ENCODE results near the gene MIXL1.

The MIXL1 gene

GRCh38 chr1:226204198-226204597, 19.3 kb upstream of the MIXL1 start:
- DNase-seq (ENCODE audit: low read depth) = no peak
- TF ChIP-seq CTCF (conservative IDR thresholded peaks at IDR 0.05; ENCODE audit: low read length) = no peak

GRCh38 chr1:226207048-226207447, 16.4 kb upstream of the MIXL1 start:
- no peak for TF ChIP-seq CTCF (conservative IDR thresholded peaks at IDR 0.05; ENCODE audit: low read length)
- H3K4me3 ChIP-seq (ENCODE audit: low read length) = no peak overlapping the region
- no peak for DNase-seq (ENCODE audit: low read depth)

More at GRCh38 chr1:226204198-226204597, 19.3 kb upstream of the MIXL1 start:
- no peak overlapping the region for H3K4me3 ChIP-seq (ENCODE audit: low read length)

- TF ChIP-seq CTCF (conservative IDR thresholded peaks at IDR 0.05; ENCODE audit: low read length) = no peak
- no peak for DNase-seq (ENCODE audit: low read depth)
- no peak overlapping the region for H3K4me3 ChIP-seq (ENCODE audit: low read length)
Measured at GRCh38 chr1:226209307-226210059, 14.0 kb upstream of the MIXL1 start.

GRCh38 chr1:226210571-226211176, 12.8 kb upstream of the MIXL1 start:
- H3K4me3 ChIP-seq (ENCODE audit: low read length) = no peak overlapping the region
- no peak for DNase-seq (ENCODE audit: low read depth)
- TF ChIP-seq CTCF (conservative IDR thresholded peaks at IDR 0.05; ENCODE audit: low read length) = no peak

- TF ChIP-seq CTCF (conservative IDR thresholded peaks at IDR 0.05; ENCODE audit: low read length) = no peak
- DNase-seq (ENCODE audit: low read depth) = no peak
- H3K4me3 ChIP-seq (ENCODE audit: low read length) = no peak overlapping the region
Measured at GRCh38 chr1:226211181-226211821, 12.2 kb upstream of the MIXL1 start.

- no peak overlapping the region for H3K4me3 ChIP-seq (ENCODE audit: low read length)
- DNase-seq (ENCODE audit: low read depth) = no peak
- TF ChIP-seq CTCF (conservative IDR thresholded peaks at IDR 0.05; ENCODE audit: low read length) = no peak
Measured at GRCh38 chr1:226212545-226212944, 10.9 kb upstream of the MIXL1 start.
